Bronchial epithelial cell (primary cell): ENCODE data around the gene SLC38A8. TPM values are rescaled to one million over a fixed set of nuclear protein-coding genes. Genes with fewer than 3 reads are reported as not detected.

ENCODE experiments used
- DNase-seq: peaks from one replicate; pipeline ENCODE4 v3.0.0-alpha.2; 2010; ENCODE audit warnings: low read depth
- FAIRE-seq: peaks from 2 replicates; lab custom pipeline; 2011; peaks lifted over from hg19 to GRCh38; lab: Jason Lieb, UNC
- H3K27me3 ChIP-seq: 2 replicates; pipeline ENCODE4 v1.5.1; 2011; ENCODE audit warnings: low read length; ENCODE audit not compliant: control insufficient read depth, insufficient read depth
- H3K36me3 ChIP-seq: 2 replicates; pipeline ENCODE4 v1.5.1; 2011; ENCODE audit warnings: low read length; ENCODE audit not compliant: control insufficient read depth, insufficient read depth
- H3K4me3 ChIP-seq: 2 replicates; pipeline ENCODE4 v1.5.1; 2011; ENCODE audit warnings: mild to moderate bottlenecking, low read depth, low read length, control low read depth
- CTCF ChIP-seq: IDR thresholded peaks from 2 replicates; pipeline ENCODE4 v1.5.1; 2011; ENCODE audit warnings: mild to moderate bottlenecking, moderate library complexity, low read length, control low read depth, inconsistent platforms; ENCODE audit not compliant: insufficient read depth, severe bottlenecking
- total RNA-seq: library from RNA; depleted of rRNA; stranded (reverse); fragments of >200 nt; gene quantifications from 2 replicates; pipeline ENCODE4 v1.2.1, GENCODE V29; 2014

Gene SLC38A8
- total RNA-seq, 1 donor from 2014 or later: not detected

- H3K27me3 ChIP-seq: no peaks in the 10 kb centered on the region
- H3K36me3 ChIP-seq: peaks cover 22% of the 10 kb centered on the region
- TF ChIP-seq CTCF: no peak
- H3K4me3 ChIP-seq: no peak overlapping the region
- DNase-seq (no peak), FAIRE-seq (no peak)
These were observed 81.0 kb downstream of the SLC38A8 start for GRCh38 chr16:83961591-83961990.

- DNase-seq (no peak), FAIRE-seq (no peak)
- TF ChIP-seq CTCF: no peak
- Histone ChIP-seq H3K4me3 (no peak overlapping the region), H3K36me3 (peaks cover 24% of the 10 kb centered on the region), H3K27me3 (no peaks in the 10 kb centered on the region)
These were observed 81.9 kb downstream of the SLC38A8 start for GRCh38 chr16:83960521-83961249.

Other genes with a start within 250 kb of the SLC38A8 start
- 20.0 and 152 TPM in 2 replicates for gene HSBP1, start 234.8 kb downstream of the SLC38A8 start, total RNA-seq
- gene MLYCD, start 143.7 kb downstream of the SLC38A8 start, total RNA-seq: 2.4 and 2.6 TPM in 2 replicates
- gene OSGIN1, start 89.6 kb downstream of the SLC38A8 start, total RNA-seq: 1.1 and 1.8 TPM in 2 replicates
- not detected in 2 replicates for gene NECAB2, start 74.6 kb downstream of the SLC38A8 start, total RNA-seq
- gene MBTPS1, start 74.1 kb upstream of the SLC38A8 start, total RNA-seq: 63.4 and 67.3 TPM in 2 replicates
- 25.9 and 36.3 TPM in 2 replicates for gene HSDL1, start 102.4 kb upstream of the SLC38A8 start, total RNA-seq
- gene DNAAF1, start 102.5 kb upstream of the SLC38A8 start, total RNA-seq: not detected in 2 replicates
- 7.3 and 7.9 TPM in 2 replicates for gene TAF1C, start 144.3 kb upstream of the SLC38A8 start, total RNA-seq
- gene ADAD2, start 148.4 kb upstream of the SLC38A8 start, total RNA-seq: not detected in 2 replicates
- gene KCNG4, start 197.2 kb upstream of the SLC38A8 start, total RNA-seq: not detected in 2 replicates